NCI-H345 (cell line): ENCODE results near the gene ST6GALNAC4.
"Not testable (repeated sequence)": the region's sequence is repeated elsewhere in the genome, so short reads cannot be mapped to it uniquely, and the experiment has no call there.

ENCODE experiments used
- DNase-seq: peaks from one replicate; lab custom pipeline; 2025; lab: John Stamatoyannopoulos, UW

The ST6GALNAC4 gene

DNA sequence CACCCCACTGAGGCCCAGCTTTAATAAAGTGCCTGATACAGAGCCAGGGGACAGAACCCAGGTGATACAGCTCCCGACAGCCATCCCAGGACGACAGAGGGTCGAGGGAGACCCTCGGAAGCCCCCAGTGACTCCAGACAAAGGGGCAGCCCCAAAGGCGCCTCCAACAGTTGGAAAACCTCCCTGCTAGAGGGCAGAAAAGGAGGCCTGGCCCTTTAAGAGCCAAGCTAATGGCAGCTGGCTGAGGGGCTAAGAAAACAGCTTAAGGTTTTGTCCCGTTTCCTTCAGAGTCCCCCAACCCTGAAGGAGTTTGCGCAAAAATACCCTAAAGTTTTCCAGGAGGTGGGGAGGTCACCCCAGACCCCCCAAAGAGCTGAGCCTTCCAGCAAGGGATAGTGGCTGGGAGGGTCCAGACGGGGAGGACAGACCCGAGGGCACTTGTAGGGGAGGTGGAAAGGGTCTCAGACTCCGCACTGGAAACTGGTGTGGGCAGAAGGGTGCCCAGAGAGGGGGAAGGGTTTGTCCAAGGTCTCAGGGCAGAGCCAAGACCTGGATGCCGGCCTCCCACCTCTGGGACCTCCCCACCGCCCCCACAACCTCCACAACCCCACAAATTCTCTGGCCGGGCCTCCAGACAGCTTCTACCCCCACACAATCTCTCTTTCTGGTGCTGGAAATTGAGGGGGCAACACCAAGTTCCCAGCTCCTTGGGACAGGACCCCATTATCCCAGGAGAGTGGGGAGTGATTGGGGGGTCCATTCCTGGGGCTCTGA lies 31.1 kb downstream of the ST6GALNAC4 start:
- no peak for DNase-seq

DNA sequence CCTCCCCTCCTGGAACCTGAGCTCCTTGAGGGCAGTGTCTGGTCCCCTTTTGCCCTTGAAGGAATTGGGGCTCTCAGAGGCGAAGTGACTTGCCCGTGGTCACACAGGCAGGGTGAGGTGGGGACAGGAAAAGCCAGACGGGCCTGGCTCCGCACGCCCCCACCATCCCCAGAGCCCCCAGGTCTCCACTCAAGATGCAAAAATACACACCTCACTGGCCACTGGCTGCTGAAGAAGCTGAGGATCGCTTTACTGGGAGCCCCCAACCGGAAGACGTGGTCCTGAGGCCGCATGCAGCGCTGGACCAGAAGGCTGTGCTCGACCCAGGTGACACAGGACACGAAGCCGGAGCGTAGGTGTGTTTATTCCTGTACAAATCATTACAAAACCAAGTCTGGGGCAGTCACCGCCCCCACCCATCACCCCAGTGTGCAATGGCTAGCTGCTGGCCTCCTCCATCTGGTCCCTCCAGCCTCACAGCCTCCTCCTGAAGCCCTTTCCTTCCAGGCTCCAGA lies 31.8 kb downstream of the ST6GALNAC4 start:
- DNase-seq, result no peak

DNA sequence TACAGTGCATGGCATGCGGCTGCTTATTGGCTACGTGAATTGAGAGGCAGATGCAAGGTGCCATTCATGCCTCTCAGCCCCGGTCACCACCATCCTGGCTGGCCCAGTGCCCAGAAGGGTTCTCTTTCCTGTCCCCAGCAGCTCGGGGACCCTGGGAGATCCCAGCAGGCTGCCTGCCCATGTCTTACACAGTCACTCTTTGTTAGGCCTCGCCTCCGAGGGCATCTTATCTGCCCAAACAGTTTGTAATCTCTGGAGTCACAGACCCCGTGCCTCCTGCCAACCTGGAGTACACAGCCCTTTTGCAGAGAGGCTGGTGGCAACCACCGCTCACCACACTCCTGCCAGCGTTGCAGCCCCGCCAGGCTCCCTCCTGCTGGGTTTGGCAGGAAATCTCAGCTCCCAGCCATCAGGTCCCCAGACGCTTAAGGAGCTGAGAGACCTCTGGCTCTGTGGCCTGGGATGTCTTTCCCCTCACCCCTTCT lies 32.4 kb downstream of the ST6GALNAC4 start:
- DNase-seq, result peak; percentile 80

DNA sequence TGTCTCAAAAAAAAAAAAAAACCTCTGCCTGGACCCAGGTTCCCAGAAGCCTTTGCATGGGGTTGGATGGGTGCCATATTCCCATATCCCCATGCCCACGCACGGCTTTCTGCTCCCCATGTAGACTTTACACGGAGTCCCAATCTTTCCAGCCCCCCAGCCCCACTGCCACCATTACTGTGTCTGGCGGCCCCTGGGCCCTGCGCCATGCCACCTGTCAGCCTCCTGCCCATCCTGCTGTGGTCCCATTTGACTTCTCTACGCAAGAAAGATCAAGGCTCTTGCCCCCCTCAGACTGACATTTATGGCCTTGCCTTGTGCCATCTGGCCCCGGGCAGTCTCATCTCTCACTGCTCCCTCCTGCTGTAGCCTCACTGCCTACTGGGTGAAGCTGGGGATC lies 32.9 kb downstream of the ST6GALNAC4 start:
- no peak for DNase-seq

DNA sequence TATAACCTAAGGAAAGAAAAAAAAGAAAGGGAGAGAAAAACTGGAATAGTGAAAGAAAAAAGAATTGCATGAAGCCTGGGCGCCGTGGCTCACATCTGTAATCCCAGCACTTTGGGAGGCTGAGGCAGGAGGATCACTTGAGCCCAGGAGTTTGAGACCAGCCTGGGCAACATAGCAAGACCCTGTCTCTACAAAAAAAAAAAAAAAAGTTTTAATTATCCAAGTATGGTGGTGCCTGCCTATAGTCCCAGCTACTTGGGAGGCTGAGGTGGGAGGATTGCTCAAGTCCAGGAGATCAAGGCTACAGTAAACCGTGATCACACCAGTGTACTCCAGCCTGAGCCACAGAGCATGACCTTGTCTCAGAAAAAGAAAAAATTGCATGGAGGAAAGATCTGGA lies 35.1 kb downstream of the ST6GALNAC4 start:
- DNase-seq, result not testable (repeated sequence)

DNA sequence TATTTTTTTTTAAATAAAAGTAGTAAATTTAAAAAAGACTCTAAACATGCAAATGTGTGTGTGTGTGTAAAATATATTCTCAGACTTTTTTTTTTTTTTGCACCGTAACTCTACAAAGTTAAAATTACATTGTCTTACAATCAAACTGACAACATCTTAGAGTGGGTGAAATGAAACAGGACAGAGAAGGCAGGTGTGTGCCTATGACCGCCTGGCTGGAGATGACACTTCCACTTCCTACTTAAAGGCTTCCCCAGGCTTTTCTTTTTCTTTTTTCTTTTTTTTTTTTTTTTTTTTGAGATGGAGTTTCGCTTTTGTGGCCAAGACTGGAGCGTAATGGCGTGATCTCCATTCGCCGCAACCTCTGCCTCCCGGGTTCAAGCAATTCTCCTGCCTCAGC lies 36.7 kb downstream of the ST6GALNAC4 start:
- DNase-seq, result no peak

DNA sequence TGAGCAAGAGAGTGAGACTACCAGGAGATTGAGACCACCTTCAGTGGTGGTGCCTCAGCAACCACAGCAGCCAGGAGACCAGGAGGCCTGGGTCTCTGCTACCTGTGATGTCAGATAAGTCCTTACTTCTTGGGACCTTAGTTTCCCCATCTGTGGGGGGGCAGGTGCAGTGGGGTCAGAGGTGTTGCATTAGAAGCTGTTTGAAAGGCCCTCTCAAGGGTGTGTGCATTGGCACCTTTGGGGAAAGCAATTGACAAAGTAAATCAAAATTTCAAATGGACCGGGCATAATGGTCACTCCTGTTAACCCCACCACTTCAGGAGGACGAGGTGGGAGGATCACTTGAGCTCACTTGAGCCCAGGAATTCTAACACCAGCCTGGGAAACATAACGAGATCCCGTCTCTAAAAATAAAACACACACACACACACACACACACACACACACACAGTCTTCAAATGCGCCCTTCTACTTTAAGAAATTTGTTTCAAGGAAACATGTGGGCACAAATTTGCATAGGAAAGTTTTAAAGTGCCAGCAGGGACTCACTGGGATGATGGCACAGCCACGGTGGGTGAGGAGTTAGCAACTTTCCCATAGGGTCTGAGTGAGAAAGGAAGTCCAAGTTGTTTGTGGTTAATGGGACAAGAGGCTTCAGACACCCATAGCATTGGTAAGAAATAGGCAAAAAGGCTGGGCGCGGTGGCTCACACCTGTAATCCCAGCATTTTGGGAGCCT lies 38.0 kb downstream of the ST6GALNAC4 start:
- DNase-seq, result no peak

DNA sequence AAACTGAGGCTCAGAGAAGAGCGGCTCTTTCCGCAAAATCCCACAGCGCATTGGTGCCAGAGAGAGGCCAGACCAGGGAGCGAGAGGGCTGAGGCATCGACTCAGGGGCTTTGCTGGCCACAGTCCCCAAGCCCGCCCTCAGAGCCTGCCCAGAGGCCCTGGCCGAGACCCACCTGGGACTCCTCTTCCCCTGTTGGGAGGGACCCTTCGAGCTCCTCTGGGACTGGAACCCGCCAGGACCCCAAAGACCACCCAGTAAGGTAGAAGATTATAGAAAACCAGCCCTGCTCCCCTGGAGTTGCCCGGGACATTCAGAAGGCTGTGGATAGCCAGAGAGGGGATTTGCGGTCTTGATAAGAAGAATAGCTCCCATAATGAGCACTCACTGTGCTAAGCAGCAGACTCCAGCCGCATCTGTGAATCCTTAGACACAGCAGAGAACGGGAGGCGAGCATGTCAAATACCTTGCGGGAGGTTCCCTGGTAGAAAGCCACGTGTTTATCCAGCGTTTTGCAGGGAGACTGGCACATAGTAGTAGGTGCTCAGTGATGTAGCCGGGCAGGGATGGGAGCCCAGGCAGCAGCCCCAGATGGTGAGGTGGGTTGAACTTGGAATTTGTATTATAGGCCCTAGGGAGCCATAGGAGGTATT lies 38.7 kb downstream of the ST6GALNAC4 start:
- no peak for DNase-seq

DNA sequence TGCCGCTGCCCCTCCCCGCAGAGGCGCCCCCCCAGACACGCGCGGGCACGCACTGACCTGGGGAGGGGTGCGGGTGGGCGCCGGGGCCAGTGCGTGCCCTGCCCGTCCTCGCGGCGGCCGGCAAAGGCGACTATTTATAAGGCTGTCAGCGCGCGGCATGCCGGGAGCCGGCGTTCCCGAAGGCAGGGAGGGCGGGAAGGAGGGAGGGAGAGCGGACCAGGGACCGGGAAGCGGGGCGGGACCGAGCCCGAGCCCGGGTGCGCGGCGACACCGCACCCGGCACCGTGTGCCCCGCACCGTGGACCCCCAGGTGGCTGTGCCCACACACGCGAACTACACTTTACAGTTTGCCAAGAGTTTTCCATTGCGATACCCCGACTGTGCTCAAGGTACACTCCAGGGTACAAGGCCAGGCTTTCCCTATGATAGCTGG lies 39.3 kb downstream of the ST6GALNAC4 start, which contains the start of gene AK1:
AK1 (minus strand) TSS at position 110 of the 433 bp plus-strand sequence. CDS start 3,058 bp downstream, outside the sequence.
- DNase-seq, result peak; percentile 76

DNA sequence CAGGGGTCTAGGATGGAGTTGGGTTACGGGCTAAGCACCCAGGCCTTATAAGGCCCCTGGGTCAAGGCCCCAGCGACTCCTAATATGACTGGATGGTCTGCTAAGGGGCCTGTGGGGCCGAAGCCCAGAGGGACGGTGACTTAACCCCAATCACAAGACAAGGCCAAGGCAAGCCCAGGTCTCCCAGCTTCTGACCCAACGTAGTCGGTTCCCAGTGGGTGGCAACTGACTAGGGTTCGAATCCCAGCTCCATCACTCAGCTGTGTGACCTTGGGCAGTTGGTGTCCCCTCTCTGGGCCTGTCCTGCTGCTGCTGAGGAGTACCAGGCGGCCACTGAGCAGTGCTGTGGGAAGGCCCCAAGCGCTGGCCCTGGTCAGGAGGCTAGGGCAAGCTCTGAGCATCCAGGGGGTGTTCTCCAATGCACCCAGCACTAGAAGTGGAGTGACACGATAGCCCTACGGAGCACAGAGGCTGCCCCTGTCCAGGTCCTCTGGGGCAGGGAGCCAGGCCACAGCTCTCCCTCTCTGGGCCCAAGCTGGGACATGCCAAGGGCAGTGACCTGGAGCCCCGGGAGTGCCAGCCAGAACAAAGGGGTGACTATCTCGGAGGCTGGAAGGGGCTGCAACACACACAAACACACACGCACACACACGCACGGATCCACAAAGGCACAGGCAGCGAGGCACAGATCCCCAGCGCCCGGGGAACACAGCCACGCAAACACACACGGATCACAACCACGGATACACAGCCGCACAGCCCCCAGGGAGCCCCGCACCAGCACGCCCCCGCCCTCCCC lies 39.9 kb downstream of the ST6GALNAC4 start:
- no peak for DNase-seq

DNA sequence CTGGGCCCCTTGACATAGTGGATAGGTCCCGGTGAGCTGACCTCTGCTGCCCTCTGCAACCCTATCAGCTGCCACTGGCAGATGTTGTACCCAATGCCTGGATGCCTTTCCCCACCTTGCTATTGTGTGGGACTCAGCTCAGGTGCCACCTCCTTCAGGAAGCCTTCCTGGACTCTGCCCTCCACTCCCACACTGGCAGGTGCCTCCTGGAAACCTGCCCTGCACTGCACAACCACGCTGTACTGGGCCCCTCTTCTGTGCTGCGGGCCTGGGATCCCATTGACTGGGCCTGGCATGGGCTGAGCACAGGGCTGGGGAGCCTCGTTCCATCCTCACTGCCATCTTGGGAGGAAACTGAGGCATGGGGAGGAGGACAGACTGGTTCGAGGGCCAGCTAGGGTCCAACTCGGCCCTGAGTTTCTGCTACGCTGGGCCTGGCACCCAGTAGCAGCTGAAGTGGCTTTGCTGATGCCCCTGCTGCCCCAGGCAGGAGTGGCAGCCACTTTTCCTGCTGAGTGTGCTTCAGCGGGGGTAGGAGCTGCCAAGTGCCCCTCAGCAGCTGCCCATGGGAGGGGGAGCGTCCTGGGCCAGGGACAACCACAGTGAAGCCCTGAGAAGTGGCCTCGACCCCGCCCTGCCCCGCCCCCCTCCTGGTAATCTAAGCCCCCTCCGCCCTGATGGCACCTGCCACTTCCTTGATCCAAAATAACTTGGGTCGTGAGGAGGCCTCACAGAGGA lies 40.6 kb downstream of the ST6GALNAC4 start:
- DNase-seq, result no peak

DNA sequence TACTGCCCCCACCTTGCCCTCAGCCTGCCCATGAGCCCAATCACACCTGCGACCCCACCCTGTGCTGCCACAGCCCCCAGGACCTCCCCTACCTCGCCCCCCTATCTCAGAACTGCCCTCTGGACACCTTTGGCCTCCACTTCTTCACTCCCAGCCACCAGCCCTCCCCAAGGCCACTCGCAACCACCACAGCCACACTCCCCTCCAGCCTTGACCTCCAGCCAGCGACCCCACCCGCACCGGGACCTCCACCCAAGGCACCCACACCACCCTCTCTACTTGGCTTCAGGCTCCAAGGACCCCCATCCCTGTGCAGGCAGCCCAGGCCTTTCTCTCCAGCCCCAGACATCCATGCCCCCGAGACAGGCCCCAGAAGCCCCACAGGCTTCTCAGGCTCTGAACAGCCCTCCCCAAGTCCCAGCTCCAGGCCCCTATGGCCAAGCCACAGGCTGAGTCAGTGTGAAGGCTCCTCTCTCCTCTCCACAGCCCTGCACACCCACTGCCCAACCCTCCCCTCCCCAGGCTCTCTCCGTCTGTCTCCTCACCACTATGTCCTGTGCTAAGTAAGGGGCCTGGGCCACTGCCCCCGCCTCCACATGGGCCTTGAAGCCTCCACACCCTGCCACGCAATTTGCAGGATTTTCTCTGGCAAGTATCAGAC lies 41.4 kb downstream of the ST6GALNAC4 start:
- DNase-seq, result no peak

DNA sequence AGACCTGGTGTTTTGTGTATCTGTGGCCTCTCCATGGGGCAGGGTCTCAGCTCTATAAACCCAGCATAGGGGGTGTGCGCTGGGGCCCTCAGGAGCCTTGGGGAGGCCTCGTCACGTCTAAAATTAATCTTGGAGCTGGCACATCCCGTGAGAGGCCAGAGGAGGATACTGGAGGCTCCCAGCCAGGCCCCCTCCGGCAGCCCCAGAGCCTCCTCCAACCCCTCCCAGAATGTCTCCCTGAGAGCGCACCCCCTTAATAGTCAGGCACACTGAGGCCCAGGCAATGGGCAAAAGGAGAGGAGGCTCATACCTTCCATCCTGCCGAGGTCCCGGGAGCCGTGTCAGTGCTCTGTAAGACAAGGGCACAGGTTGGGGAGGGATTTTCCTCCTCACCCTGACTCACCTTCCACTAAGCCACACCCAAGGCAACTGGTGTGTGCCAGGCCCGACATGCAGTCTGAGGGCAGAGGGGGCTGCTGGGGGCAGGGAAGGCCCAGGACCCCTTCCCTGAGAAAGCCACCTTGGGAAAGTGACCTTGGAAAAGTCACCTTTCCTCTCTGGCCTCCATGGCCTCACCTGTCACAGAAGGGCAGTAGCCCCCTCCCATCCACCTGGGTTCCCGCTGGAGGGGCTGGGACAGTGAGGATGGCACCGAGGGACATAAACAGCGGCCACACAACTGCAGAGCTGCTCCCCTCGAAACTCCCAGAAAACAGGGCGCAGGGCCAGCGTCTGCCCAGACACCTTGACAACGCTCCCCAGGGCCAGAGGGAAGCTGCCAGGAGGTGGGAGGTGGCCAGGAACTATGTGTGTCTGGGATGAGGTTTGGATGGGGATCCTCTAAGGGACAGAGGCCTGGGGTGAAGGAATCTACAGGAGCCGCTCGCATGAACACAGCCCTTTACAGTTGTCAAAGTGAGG lies 42.3 kb downstream of the ST6GALNAC4 start:
- DNase-seq, result no peak

DNA sequence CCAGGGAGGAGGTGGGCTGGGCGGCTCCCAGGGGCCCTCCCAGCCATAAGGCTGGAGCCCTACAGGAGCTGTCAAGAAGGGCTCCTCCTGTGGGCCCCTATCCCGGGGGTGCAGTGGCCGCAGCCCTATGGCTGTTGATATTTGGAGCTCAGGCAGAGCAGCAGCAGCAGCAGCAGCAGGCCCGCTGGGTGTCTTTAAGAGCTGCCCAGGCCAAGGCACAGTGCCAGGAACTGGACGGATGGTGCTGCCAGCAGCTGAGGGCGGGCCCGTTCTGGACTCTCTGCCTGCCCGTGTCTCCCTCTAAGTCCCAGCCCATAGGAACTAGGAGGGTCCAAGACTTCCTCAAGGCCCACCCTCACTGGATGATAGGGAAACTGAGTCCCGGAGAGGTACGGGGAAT lies 43.0 kb downstream of the ST6GALNAC4 start:
- no peak for DNase-seq

DNA sequence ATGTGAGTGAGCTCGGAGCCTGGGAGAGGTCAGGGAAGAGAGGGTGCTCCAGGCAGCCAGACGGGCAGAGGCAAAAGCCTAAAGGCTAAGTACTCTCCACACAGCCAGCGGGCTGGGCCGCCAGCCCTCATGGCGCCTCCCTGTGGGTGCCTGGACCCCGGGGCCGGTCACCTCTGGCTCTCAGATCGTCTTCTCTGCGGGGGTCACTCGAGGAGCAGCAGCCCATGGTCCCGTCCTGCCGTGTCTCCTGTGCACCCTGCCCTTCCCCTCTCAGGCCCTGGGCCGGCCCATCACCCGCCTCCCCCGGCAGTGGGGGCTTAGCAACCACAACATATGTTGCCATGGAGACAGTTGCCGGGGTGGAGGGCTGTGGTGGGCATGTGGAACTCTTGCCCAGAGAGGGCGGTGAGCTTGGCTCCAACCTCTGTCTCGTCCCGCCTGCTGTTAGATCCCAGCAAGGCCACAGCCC lies 43.6 kb downstream of the ST6GALNAC4 start:
- no peak for DNase-seq

DNA sequence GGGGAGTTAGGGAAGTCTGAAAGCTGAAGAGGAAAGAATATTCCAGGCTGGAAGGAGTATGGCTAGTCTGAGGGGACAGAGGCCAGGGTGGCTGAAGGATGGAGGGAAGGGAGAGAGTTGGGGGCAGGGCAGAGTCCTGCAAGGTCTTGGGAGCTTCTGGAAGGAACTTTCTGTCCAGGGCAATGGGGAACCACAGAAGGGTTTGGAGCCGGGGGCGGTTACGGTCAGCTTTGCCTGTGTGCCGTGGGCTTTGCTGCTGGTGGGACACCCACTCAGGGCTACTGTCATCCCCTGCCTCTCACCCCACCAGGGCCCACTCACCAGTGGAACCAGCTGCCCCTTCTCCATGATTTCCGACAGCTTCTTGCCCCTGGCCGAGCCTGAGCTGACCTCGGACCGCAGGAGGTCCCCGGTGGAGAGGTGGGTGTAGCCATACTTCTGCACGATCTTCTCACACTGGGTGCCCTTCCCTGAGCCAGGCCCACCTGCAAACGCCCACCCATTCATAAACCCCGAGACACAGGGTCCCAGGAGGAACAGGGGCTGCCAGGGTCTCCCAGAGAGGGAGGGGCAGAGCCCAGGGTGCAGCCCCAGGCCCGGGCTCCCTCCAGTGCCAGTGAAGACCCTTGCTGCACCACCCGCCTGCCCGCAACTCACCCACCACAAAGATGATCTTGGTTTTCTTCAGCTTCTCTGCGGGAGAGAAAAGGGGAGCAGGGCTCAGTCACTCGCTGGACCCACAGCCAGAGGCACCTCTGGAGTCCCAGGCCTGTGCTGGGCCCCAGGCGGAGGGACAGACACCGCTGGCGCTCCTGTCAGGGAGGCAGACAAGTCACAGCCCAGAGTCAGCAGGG lies 44.2 kb downstream of the ST6GALNAC4 start:
- no peak for DNase-seq

DNA sequence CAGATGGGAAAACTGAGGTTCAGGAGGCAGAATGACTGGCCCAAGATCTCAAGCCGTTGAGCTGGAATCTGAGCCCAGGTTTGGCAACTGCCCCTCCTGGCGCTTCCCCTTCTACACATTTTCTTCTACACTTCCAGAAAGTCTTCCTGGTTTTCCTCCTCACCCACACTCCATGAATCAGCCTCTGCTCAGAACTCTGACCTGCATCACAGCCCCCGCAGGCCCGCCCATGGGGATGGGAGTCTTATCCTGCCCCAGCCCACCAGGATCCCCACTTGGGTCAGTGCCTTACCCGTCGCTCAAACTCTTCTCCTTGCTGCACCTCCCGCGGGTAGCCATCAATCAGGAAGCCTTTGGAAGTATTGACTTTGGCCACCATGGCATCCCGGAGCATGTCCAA lies 45.3 kb downstream of the ST6GALNAC4 start:
- DNase-seq, result no peak

DNA sequence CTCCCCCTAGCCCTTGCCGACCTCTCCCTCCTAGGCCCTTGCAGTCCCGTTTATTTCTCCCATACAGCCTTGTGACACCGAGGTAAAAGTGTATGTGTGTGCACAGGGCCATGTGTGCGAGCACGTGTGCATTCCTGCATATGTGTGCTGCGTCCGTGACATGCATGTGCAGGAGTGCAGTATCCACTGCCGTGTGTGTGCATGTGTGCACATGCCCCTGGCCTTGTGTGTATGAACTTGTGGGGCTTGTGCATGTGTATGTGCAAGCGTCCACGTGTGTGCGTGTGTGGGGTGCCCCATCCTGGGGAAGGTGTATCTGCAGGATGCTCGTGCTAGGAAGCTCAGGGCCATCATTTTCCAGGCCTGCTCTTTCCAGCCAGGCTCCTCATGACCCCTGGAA lies 46.0 kb downstream of the ST6GALNAC4 start:
- DNase-seq, result no peak
